ENCODE measurements around the gene FRRS1. TPM values are rescaled to one million over a fixed set of nuclear protein-coding genes. Genes with fewer than 3 reads are reported as not detected.

The FRRS1 gene
- polyA plus RNA-seq, 1 experiment, result 0.93 TPM

- TF ChIP-seq CTCF (IDR thresholded peaks at IDR 0.05; ENCODE audit: insufficient read depth, low read depth, low read length), result no peak
- ChIA-PET POLR2A (no interaction called here), CTCF (interaction anchor here (0.8 kb wide), 1 partner anchor 9 kb away, joined by 3 read pairs; the partner anchor contains the start of gene FRRS1)
- peak; percentile 56 for DNase-seq (ENCODE audit: low read depth)
- Histone ChIP-seq H3K27me3 (ENCODE audit: control insufficient read depth, insufficient read depth, low read length) (no peaks in the 10 kb centered on the region), H3K36me3 (ENCODE audit: control insufficient read depth, insufficient read depth, low read length) (no peaks in the 10 kb centered on the region), H3K4me3 (ENCODE audit: low read depth, low read length) (no peak overlapping the region)
Measured at GRCh38 chr1:99756598-99756997, 9.8 kb downstream of the FRRS1 start.

- no peak for TF ChIP-seq CTCF (IDR thresholded peaks at IDR 0.05; ENCODE audit: insufficient read depth, low read depth, low read length)
- Histone ChIP-seq H3K27me3 (ENCODE audit: control insufficient read depth, insufficient read depth, low read length) (no peaks in the 10 kb centered on the region), H3K4me3 (ENCODE audit: low read depth, low read length) (no peak overlapping the region), H3K36me3 (ENCODE audit: control insufficient read depth, insufficient read depth, low read length) (no peaks in the 10 kb centered on the region)
- DNase-seq (ENCODE audit: low read depth), result no peak
- ChIA-PET POLR2A (no interaction called here), CTCF (interaction anchor here (0.6 to 0.9 kb wide), 3 partner anchors 10 to 17 kb away, joined by 3 to 6 read pairs (median 4); partner anchors contain the start of gene FRRS1)
Measured at GRCh38 chr1:99755664-99756063, 10.8 kb downstream of the FRRS1 start.

GRCh38 chr1:99754697-99755096, 11.7 kb downstream of the FRRS1 start:
- H3K27me3 ChIP-seq (ENCODE audit: control insufficient read depth, insufficient read depth, low read length), result no peaks in the 10 kb centered on the region
- H3K4me3 ChIP-seq (ENCODE audit: low read depth, low read length), result no peak overlapping the region
- no peak for TF ChIP-seq CTCF (IDR thresholded peaks at IDR 0.05; ENCODE audit: insufficient read depth, low read depth, low read length)
- POLR2A ChIA-PET, result no interaction called here
- no peaks in the 10 kb centered on the region for H3K36me3 ChIP-seq (ENCODE audit: control insufficient read depth, insufficient read depth, low read length)
- no peak for DNase-seq (ENCODE audit: low read depth)
- CTCF ChIA-PET, result no interaction called here

GRCh38 chr1:99754055-99754626, 12.3 kb downstream of the FRRS1 start:
- Histone ChIP-seq H3K36me3 (ENCODE audit: control insufficient read depth, insufficient read depth, low read length) (no peaks in the 10 kb centered on the region), H3K4me3 (ENCODE audit: low read depth, low read length) (no peak overlapping the region), H3K27me3 (ENCODE audit: control insufficient read depth, insufficient read depth, low read length) (no peaks in the 10 kb centered on the region)
- no peak for TF ChIP-seq CTCF (IDR thresholded peaks at IDR 0.05; ENCODE audit: insufficient read depth, low read depth, low read length)
- no peak for DNase-seq (ENCODE audit: low read depth)
- ChIA-PET POLR2A (no interaction called here), CTCF (interaction anchor here (1.1 kb wide), 1 partner anchor 11 kb away, joined by 3 read pairs; no protein-coding TSS in a partner anchor)

GRCh38 chr1:99751877-99752504, 14.4 kb downstream of the FRRS1 start:
- Histone ChIP-seq H3K36me3 (ENCODE audit: control insufficient read depth, insufficient read depth, low read length) (no peaks in the 10 kb centered on the region), H3K27me3 (ENCODE audit: control insufficient read depth, insufficient read depth, low read length) (no peaks in the 10 kb centered on the region), H3K4me3 (ENCODE audit: low read depth, low read length) (no peak overlapping the region)
- CTCF ChIA-PET, result no interaction called here
- DNase-seq (ENCODE audit: low read depth), result no peak
- TF ChIP-seq CTCF (IDR thresholded peaks at IDR 0.05; ENCODE audit: insufficient read depth, low read depth, low read length), result no peak
- POLR2A ChIA-PET, result no interaction called here
